Skin epidermis (tissue), 12 donors: ENCODE results near the gene RNF112.

ENCODE experiments used
- H3K27ac ChIP-seq, 21 experiments: fragments of 200-600 bp; sonication (generic) in 11 of 21; one replicate each; pipeline ENCODE4 v1.5.0; 2020; ENCODE audit warnings: mild to moderate bottlenecking in 3 of 21, inconsistent platforms in 2 of 21, moderate library complexity in 2 of 21
- H3K4me3 ChIP-seq, 7 experiments: fragments of 200-600 bp; sonication (generic) in 2 of 7; one replicate each; pipeline ENCODE4 v1.5.0; 2020; ENCODE audit warnings: inconsistent platforms in 2 of 7, mild to moderate bottlenecking in 2 of 7, moderate library complexity in 1 of 7

The RNF112 gene

GRCh38 chr17:19386051-19386929, 24.7 kb upstream of the RNF112 start:
- Histone ChIP-seq H3K4me3 (peak overlapping the region in 6 of 7 experiments; percentile 18 to 33 (median 22)), H3K27ac (peak overlapping the region in 20 of 21 experiments; percentile 44 to 87 (median 72))

DNA sequence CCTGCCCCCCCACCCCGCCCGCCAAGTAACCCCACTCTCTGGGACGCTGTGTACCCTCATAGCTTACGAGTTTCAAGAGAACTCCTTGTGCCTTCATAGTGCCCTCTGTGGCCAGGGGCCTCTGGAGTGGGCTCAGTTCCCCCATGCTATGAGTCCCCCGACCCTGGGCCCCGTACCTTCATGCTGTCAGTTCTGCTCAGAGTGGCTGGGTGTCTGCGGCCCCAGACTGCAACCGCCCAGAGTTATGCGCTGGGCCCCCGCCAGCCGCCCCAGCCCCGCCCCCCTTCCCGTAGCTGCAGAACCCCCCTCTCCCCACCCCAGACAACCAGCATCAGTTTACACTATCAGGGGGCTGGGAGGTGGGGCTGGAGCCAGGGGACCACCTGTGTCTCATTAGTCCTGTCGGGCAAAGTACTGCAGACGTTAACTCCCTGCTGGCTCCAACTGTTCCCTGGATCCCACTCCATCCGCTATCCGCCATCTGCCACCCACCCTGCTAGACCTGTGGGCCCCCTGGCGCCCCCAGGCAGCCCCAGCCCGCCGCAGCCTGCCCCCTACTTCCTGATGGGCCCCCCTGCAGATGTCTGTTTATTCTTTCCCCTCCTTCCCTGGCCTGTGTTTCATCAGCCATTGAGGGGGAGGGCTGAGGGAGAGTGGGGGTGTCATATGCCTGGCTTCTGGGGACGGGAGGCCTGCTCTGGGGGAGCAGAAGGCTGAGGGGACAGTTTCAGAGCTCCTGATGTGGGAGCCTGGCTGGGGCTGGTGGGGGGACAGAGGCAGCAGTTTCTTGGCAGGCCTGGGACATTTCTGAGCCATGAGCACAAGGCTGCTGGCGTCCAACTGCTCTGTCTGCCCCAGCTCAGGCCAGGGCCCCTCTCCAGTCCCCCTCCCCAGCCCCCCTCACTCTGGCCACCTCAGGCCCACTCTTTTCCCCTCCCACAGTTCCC, 23.8 kb upstream of the RNF112 start, which contains the start of gene MFAP4:
Gene MFAP4 (minus strand): TSS at position 217 of the 947 bp plus-strand sequence. CDS start 35 bp downstream, at position 182.
- peak within 1 kb of the TSS in 20 of 21 experiments; percentile 44 to 87 (median 72) for H3K27ac ChIP-seq
- H3K4me3 ChIP-seq: peak within 1 kb of the TSS in 6 of 7 experiments; percentile 18 to 33 (median 22)

DNA sequence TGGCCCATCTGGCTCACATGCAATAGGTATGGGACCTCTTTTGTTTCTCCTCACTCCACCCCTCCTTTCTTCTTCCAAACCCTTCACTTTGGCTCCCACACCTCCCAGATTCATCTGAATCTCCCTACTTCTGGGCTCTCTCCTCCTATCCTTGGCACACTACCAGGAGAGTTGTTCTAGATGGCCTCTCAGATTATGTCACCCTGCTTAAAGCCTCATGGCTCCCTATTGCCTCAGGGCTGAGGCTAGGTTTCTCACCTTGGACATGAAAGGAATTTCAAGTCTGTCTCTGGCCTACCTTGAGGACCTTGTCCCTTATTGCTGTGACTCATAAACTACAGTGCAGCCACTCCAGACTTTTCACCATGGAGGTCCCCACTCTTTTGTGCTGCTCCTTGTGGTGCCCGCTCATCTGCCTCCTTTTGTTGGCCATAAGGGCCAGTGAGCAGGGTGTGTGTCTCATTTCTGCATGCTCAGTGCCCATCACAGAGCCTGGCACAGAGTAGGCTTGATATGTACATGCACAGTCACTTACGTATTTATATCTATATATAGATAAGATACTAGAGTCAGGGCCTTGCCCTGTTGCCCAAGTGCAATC, 23.0 kb upstream of the RNF112 start:
- peak overlapping the region in 18 of 21 experiments; percentile 11 to 87 (median 72) for H3K27ac ChIP-seq
- no peak overlapping the region for H3K4me3 ChIP-seq

DNA sequence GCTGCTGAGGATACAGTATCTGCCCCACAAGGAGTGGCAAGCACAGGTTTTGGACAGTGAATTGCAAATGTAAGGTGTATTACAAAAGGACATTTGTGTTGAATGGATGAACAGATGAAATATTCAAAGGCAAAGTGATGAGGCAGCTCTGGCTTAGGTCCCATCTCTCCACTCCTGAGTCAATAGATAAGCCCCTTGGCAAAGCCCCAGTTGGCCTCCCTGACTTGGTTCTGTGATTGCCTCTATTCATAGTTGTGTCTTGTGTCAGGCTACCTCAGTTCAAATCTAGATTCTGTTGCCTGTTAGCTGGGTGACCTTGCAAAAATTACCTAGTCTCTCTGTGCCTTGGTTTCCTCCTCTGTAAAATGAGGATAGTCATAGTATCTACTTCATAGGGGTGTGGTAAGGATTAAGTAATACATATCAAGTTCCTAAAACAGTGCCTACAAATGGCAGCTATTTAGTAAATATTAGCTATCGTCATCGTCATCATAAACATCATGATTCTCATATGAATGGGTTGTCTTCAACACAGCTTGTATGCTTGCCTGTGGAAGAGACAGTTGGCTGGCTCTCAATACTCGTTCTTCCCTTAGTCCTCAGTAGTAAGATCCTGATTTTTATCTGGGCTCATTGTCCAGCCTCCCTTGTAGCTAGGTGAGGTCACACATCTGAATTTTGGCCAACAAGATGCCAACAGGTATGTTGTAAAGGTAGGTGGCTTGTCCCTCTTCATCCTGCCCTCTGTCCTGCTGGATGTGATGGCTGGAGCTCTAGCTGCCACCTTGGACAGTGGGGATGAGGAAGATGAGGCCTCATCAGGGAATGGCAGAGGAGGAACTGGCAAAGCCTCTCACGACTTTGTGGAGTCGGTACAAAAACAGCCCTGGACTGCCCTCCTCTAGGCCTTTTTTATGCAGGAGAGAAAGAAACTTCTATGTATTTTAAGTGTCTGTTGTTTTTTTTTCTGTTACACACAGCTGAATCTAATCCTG, 21.9 kb upstream of the RNF112 start:
- Histone ChIP-seq H3K4me3 (no peak overlapping the region), H3K27ac (peak overlapping the region in 7 of 21 experiments; percentile 19 to 87 (median 47))

GRCh38 chr17:19390951-19391350, 20.1 kb upstream of the RNF112 start:
- peak overlapping the region in 2 of 21 experiments; percentile 0 to 40 for H3K27ac ChIP-seq

DNA sequence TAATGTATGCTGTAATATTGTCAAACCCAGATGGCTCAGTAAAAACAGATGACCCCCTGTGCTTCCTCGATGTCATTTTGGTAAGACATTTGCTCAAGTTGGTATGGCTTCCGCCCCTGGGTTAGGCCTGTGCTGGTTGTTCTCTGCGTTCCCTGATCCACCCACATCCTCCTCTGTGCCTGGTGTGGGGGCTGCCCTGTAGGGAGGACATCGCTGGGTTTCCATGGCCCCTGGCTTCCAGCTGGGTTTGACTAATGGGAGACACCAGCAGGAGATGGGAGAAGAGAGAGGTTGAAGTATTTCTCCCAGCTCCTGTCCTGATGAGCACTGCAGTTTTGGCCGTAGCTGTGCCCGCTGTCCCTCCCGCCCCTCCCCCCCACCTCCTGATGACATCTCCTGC, 19.6 kb upstream of the RNF112 start:
- Histone ChIP-seq H3K27ac (no peak overlapping the region), H3K4me3 (no peak overlapping the region)

More at GRCh38 chr17:19390951-19391350, 20.1 kb upstream of the RNF112 start:
- H3K4me3 ChIP-seq: no peak overlapping the region

GRCh38 chr17:19392303-19392702, 18.7 kb upstream of the RNF112 start:
- H3K27ac ChIP-seq: no peak overlapping the region
- H3K4me3 ChIP-seq: no peak overlapping the region

GRCh38 chr17:19397556-19398041, 13.4 kb upstream of the RNF112 start:
- Histone ChIP-seq H3K4me3 (no peak overlapping the region), H3K27ac (peak overlapping the region in 7 of 21 experiments; percentile 13 to 54 (median 33))

DNA sequence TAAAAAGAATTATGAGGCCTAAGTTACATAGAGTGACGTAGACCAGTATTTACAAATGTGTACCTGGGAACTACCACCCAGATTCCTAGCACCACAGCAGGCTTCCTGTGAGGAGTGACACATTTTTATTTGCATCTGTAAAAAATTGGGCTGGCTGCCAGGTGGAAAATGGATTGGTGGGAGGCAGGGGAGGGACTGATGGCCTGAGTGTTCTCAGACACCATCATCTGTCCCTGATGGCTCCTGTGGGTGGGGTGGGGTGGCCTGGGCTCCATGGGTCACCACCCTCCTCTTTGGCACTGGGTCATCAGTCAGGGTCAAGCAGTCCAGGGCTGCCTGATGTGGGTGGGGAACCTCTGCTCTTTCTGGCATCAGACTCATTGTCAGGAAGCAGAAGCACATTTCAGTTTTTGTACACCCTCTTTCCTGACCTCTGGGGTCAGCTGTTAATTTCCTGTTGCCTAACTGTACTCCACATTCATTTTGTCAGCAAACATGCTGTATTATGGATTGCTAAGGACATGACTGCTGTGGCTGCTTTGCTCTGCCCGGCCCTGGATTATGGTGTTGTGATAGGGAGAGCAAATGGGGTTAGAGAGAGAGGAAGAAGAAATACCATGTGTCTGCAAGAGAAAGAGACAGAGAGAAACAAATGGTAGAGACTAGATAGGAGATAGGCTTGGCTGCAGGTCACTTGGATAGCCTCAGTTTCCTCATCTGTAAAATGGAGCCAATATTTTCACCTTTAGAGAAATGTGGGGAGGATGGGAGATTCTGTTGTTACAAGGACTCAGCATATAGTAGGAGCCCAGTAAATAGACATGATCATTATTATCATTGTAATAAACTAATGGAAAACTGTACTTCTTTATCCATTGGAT, 12.5 kb upstream of the RNF112 start:
- peak overlapping the region in 7 of 21 experiments; percentile 13 to 61 (median 34) for H3K27ac ChIP-seq
- H3K4me3 ChIP-seq: no peak overlapping the region

DNA sequence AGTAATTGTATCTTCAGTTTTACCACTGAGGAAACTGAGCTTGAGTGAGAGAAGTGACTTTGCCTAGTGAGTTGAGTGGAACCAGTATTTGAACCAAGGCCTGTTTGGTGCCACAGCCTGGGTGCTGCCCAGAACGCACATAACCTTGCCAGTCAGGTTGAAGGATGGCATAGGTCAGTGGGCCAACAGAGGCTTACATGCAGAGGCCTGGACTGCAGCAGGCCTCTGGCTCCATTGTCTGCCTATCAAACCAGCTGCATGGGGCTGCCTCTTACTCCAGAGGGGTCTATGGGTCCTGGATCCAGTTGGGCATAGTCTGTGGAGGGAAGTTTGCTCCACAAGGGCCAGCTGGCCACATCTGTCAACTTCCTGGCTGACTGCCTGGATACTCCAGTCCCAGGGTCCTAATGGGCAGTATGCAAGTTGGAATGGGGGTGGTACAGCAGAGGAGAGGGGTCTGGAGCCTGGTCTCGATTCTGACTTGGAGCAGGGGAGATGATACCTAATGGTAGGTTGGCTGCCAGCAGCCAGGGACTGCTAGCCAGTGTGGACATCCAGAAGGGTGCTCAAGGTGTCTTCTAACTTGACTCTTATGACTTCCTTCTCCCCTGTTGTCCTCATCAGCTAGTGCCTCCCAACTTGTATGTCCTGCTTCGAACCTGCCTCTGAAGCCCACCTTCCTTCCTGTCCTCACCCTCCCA, 11.1 kb upstream of the RNF112 start:
- Histone ChIP-seq H3K4me3 (no peak overlapping the region), H3K27ac (peak overlapping the region in 1 of 21 experiments; percentile 9)

- no peak overlapping the region for H3K27ac ChIP-seq
- H3K4me3 ChIP-seq: no peak overlapping the region
Measured at GRCh38 chr17:19401321-19402010, 9.6 kb upstream of the RNF112 start.

GRCh38 chr17:19402171-19402570, 8.9 kb upstream of the RNF112 start:
- Histone ChIP-seq H3K27ac (no peak overlapping the region), H3K4me3 (no peak overlapping the region)

DNA sequence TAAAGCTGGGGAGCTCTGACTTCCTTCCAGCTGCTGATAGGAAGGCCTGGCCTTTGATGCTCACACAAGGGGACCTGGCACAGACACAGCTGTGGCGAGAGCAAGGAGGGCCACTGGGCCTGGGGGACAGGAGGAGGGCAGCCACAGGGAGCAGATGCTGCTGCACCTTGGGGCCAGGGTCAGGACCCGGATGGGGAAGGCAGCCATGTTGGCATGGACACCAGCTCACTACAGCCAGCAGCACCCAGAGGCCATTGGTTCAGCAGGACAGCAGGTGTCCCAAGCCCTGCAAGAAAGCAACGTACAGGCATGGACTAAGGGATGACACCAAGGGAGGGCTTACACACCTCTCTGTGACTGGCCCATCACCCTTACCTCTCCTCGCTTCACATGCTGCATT, 8.0 kb upstream of the RNF112 start:
- H3K4me3 ChIP-seq: no peak overlapping the region
- H3K27ac ChIP-seq: no peak overlapping the region

DNA sequence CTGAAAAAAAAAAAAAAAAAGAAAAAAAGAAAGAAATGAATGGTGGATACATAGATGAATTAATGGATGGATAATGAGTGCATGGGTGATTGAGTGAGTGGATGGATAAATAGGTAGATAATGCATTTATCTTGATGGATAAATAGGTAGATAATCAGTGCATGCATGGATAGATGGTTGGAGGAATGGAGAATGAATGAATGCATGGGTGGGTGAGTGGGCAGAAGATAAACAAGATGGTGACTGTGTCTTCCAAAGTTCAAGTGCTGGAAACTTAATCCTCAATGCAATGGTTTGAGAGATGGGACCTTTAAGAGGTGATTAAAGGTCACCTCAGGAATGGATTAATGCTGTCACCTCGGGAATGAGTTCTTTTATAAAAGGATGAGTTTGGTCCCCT, 6.8 kb upstream of the RNF112 start:
- Histone ChIP-seq H3K4me3 (no peak overlapping the region), H3K27ac (no peak overlapping the region)

DNA sequence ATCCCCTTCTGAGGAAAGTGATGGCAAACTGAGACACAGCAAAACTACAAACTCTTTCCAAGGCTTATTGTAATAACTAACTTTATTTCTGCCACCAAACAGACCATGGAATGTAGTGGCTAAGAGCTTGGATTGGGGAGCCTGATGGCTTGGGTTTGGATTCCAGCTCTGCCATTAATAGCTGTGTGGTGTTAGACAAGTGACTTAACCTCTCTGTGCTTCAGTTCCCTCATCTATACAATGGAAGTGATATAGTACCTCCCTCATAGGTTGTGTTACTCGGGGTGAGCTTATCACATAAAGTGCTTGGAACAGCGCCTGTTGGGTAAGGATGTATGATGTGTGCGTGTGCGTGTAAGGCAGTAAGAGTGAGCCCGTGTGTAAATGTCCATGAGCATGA, 5.9 kb upstream of the RNF112 start:
- Histone ChIP-seq H3K27ac (no peak overlapping the region), H3K4me3 (no peak overlapping the region)
